Adrenal gland (tissue), 12 donors: ENCODE measurements around the gene SCAF1. TPM values are rescaled to one million over a fixed set of nuclear protein-coding genes. Genes with fewer than 3 reads are reported as not detected.
A peak's percentile ranks its signal among the peaks of the same experiment; 100 is the strongest.

Experiments used
- DNase-seq, 7 donors: peaks; one replicate each; pipeline ENCODE4 v3.0.0-alpha.2; 2019 to 2020
- H3K27ac ChIP-seq, 5 donors: fragments of 200-600 bp; sonication (generic) in 4 of 5; 1 replicate in 3 of 5; 2 replicates in 2 of 5; pipeline versions ENCODE4 v1.5.1 to v1.8.0; 2016 to 2020; ENCODE audit warnings: mild to moderate bottlenecking in 1 of 5
- H3K27me3 ChIP-seq: fragments of 200-600 bp; 2 replicates; pipeline ENCODE4 v1.8.0; 2021
- H3K36me3 ChIP-seq, 2 donors: fragments of 200-600 bp; replicated peaks in 1 of 2; 1 replicate in 1 of 2; 2 replicates in 1 of 2; pipeline versions ENCODE4 v1.5.1 to v1.8.0; 2018 to 2022
- H3K4me1 ChIP-seq, 2 donors: fragments of 200-600 bp; replicated peaks in 1 of 2; 1 replicate in 1 of 2; 2 replicates in 1 of 2; pipeline versions ENCODE4 v1.5.1 to v1.8.0; 2018 to 2021
- H3K4me3 ChIP-seq, 4 donors: fragments of 200-600 bp; sonication (generic) in 3 of 4; one replicate each; pipeline ENCODE4 v1.5.1; 2016 to 2018
- H3K9me3 ChIP-seq, 3 donors: fragments of 200-600 bp; sonication (generic) in 1 of 3; replicated peaks in 1 of 3; 1 replicate in 2 of 3; 2 replicates in 1 of 3; pipeline versions ENCODE4 v1.5.1 to v1.8.0; 2016 to 2021
- POLR2A ChIP-seq, 2 donors: fragments of 450-650 bp; IDR thresholded peaks; one replicate each; pipeline ENCODE4 v1.6.1; 2017; ENCODE audit warnings: antibody characterized with exemption in 2 of 2, mild to moderate bottlenecking in 2 of 2, moderate library complexity in 1 of 2
- WGBS, 4 donors: extraction: QIAGEN DNeasy Blood & Tissue Kit in 2 of 4; methylation state at CpG; one replicate each; pipeline versions ENCODE4 v1.1.5 to v1.1.7; 2013 to 2017; 5-methylcytosine and 5-hydroxymethylcytosine counted together
- intact Hi-C, 2 donors: fragments of 100-400 bp; cut with DNase I; formaldehyde crosslinking; loops; one replicate each; pipeline versions ENCODE4 v1.14.1 to v1.15.0; 2022 to 2023
- polyA plus RNA-seq, 3 donors: library from polyadenylated mRNA; stranded (reverse); fragments of 200-250 nt in 2 of 3; fragments of 350-450 nt in 1 of 3; fragmentation: Illumina TruSeq in 1 of 3; extraction: RNeasy Lipid Tissue Mini Kit (QIAGEN cat#74804) in 1 of 3; gene quantifications; one replicate each; pipeline ENCODE4 v1.2.3, GENCODE V29; 2013 to 2014
- total RNA-seq, 9 donors: library from RNA; depleted of rRNA in 4 of 9; stranded (reverse); fragments of >200 nt in 4 of 9; fragments of 120-200 nt in 1 of 9; fragmentation: NEBNext Ultra II Directional in 1 of 9; extraction: Animal tissue kit (Norgen Biotek cat#: 25700) in 1 of 9; gene quantifications; one replicate each; pipeline versions ENCODE4 v1.1.0 to v1.2.4, GENCODE V29; 2013 to 2023
- TF ChIP-seq, protein P1 (sequence below), 6 experiments: fragments of 450-650 bp in 4 of 6; fragments of 200-600 bp in 2 of 6; sonication (generic) in 1 of 6; IDR thresholded peaks; 1 replicate in 5 of 6; 2 replicates in 1 of 6; pipeline versions ENCODE4 v1.5.1 to v1.8.0; 2016 to 2021; ENCODE audit warnings: antibody characterized with exemption in 6 of 6, mild to moderate bottlenecking in 2 of 6, moderate library complexity in 1 of 6
- donor health status: healthy with polysubstance abuse.
- donor health status: Bipolar disorder and iron deficiency.
- donor health status: DM: yes; HTN: yes; CAD: no.
- donor health status: DM: no; HTN: no; CAD: no.
- donor health status: DM: no; HTN: no; CAD: no.
- donor health status: DM: yes; HTN: yes; CAD: no.

The SCAF1 gene
- total and polyA plus RNA-seq, 12 donors = 4.2 to 81.3 (median 39.0) TPM

DNA sequence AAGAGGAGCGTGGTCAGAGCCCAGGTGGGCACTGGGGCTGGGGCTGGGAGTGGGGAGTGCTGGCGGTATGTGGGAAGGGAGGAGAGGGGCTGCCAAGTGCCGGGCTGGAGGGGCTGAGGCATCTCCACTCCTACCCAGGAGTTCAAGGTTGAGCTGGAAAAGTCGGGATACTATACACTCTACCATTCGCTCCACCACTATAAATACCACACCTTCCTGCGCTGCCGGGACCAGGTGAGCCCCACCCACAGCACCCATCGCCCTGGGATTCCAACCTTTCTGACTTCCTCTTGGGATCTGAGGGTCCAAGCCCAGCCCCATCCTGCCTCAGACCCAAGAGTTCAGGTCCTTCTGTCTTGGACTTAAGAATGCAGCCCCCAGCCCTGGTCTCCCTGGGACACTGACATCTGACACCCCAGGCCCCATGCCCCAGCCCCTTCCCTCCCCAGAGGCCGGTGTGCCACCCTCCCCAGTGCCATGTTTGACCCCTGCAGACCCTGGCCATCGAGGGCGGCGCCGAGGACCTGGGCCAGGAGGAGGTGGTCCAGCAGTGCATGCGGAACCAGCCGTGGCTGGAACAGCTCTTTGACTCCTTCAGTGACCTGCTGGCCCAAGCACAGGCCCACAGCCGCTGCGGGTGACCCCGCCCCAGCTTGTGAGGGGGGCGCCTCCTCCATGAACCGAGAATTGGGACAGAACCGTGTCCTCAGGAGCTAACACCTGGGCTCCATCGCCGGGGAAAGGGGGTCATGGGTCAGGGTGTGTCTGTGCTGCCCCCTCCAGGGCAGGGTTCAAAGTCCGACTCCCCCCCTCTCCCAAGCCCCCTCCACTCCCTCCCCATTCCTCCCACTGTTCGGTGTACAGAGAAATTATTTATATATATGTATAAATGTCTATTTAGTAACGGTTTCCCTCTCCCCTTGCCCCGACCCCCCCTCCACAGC, 16.8 kb upstream of the SCAF1 start:
- 84 to 87% (median 84%) methylated on average over 10 to 27 of the region's 27 CpGs for WGBS, 4 donors
- Histone ChIP-seq H3K4me3 (no peak overlapping the region), H3K27me3 (no peaks in the 10 kb centered on the region), H3K9me3 (no peaks in the 10 kb centered on the region), H3K4me1 (no peaks in the 10 kb centered on the region), H3K36me3 (peaks cover 0 to 35% of the 10 kb centered on the region in 2 donors), H3K27ac (no peak overlapping the region)
- TF ChIP-seq POLR2A (IDR thresholded peaks at IDR 0.05) = no peak
- TF ChIP-seq, protein P1, sequence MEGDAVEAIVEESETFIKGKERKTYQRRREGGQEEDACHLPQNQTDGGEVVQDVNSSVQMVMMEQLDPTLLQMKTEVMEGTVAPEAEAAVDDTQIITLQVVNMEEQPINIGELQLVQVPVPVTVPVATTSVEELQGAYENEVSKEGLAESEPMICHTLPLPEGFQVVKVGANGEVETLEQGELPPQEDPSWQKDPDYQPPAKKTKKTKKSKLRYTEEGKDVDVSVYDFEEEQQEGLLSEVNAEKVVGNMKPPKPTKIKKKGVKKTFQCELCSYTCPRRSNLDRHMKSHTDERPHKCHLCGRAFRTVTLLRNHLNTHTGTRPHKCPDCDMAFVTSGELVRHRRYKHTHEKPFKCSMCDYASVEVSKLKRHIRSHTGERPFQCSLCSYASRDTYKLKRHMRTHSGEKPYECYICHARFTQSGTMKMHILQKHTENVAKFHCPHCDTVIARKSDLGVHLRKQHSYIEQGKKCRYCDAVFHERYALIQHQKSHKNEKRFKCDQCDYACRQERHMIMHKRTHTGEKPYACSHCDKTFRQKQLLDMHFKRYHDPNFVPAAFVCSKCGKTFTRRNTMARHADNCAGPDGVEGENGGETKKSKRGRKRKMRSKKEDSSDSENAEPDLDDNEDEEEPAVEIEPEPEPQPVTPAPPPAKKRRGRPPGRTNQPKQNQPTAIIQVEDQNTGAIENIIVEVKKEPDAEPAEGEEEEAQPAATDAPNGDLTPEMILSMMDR (IDR thresholded peaks at IDR 0.05) = no peak
- DNase-seq = no peak
- intact Hi-C loops = no loop called here

DNA sequence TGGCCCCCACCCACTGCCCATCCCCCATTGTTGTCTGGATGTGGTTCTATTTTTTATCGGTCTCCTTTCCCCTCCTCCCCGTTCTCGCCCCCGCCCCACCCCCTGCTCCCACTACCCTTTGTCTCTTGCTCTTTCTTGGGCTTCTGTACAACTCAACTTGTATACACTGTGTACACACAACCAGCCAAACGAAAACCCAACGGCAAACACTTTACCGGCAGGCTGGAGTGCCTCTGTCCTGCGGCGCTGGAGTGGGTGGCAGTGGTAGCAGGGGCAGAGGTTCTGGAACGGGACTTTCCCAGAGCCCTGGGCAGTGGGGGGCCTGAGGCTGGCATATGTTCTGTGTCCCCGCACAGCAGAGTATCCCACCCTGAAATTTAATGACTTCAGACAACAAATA, 15.8 kb upstream of the SCAF1 start:
- TF ChIP-seq POLR2A (IDR thresholded peaks at IDR 0.05) = no peak
- TF ChIP-seq, protein P1 (IDR thresholded peaks at IDR 0.05) = no peak
- DNase-seq = no peak

GRCh38 chr19:49629659-49630058, 12.3 kb upstream of the SCAF1 start:
- intact Hi-C loops = loop anchor here in 1 of 2 donors (5.0 kb wide), 1 partner anchor 32 kb away; no protein-coding TSS in a partner anchor
- 87 to 93% (median 89%) methylated on average over 6 to 9 of the region's 9 CpGs for WGBS, 4 donors
- Histone ChIP-seq H3K36me3 (peaks cover 0 to 22% of the 10 kb centered on the region in 2 donors), H3K27me3 (no peaks in the 10 kb centered on the region), H3K4me3 (no peak overlapping the region), H3K4me1 (peaks cover 0 to 6% of the 10 kb centered on the region in 2 donors), H3K9me3 (no peaks in the 10 kb centered on the region), H3K27ac (no peak overlapping the region)
- TF ChIP-seq, protein P1 (IDR thresholded peaks at IDR 0.05) = no peak
- TF ChIP-seq POLR2A (IDR thresholded peaks at IDR 0.05) = no peak
- DNase-seq = no peak

More for the DNA sequence above, 15.8 kb upstream of the SCAF1 start:
- no peaks in the 10 kb centered on the region for H3K9me3 ChIP-seq
- intact Hi-C loops = no loop called here
- H3K4me3 ChIP-seq = no peak overlapping the region
- H3K27ac ChIP-seq = no peak overlapping the region
- H3K4me1 ChIP-seq = peaks cover 0 to 6% of the 10 kb centered on the region in 2 donors
- no peaks in the 10 kb centered on the region for H3K27me3 ChIP-seq
- 89 to 96% (median 91%) methylated on average over 11 of the region's 11 CpGs for WGBS, 4 donors
- peaks cover 0 to 34% of the 10 kb centered on the region in 2 donors for H3K36me3 ChIP-seq

DNA sequence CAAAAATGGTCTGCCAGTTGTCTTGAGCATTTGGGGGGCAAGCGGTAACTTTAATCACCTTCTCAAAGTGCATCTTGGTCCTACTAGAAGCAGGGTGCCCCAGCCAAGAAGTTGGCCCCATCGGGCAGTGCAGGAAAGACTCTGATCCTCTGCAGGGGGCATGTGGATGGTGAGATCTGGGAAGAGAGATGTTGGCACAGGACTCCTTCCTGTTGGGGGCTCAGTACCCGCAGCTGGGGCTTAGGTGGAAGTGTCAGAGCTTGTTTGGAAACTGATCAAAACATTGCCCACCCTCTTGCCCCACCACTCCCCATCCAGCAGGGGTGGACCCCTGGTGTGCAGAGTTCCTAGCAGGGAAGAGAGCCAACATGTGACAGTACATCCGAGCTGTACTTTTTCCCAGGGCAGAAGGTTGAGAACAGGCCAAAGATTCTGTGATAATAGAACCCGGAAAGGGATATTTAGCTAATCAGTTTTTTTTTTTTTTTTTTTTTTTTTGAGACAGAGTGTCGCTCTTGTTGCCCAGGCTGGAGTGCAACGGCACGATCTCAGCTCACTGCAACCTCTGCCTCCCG, 10.9 kb upstream of the SCAF1 start:
- Histone ChIP-seq H3K4me1 (peaks cover 0 to 6% of the 10 kb centered on the region in 2 donors), H3K9me3 (no peaks in the 10 kb centered on the region), H3K27ac (peak overlapping the region in 1 of 5 donors; percentile 42), H3K4me3 (no peak overlapping the region), H3K36me3 (peaks cover 0 to 13% of the 10 kb centered on the region in 2 donors), H3K27me3 (no peaks in the 10 kb centered on the region)
- 22 to 34% (median 24%) methylated on average over 9 of the region's 9 CpGs for WGBS, 4 donors
- DNase-seq = peak in 2 of 7 donors; percentile 35 to 51
- intact Hi-C loops = loop anchor here in 1 of 2 donors (5.0 kb wide), 1 partner anchor 34 kb away; no protein-coding TSS in a partner anchor
- no peak for TF ChIP-seq POLR2A (IDR thresholded peaks at IDR 0.05)
- TF ChIP-seq, protein P1 (IDR thresholded peaks at IDR 0.05) = no peak
